Activated CD8-positive, alpha-beta T cell treated with anti-CD3 and anti-CD28 coated beads for 36 hours (primary cell): Measurements from ENCODE around the gene SAP25. TPM values are rescaled to one million over a fixed set of nuclear protein-coding genes. Genes with fewer than 3 reads are reported as not detected.

Source experiments
- ATAC-seq: fragments of 200-7000 bp; cut with Tn5 transposase; one replicate; pipeline ENCODE4 v1.10.0; 2021; ENCODE audit warnings: mild to moderate bottlenecking, moderate library complexity
- CTCF ChIA-PET: fragments of 350-600 bp; sonication (Branson Sonifier 250); formaldehyde crosslinking; loops from one replicate; lab custom pipeline; 2021; ENCODE audit warnings: antibody characterized with exemption; lab: Charles Lee
- POLR2A ChIA-PET: fragments of 350-600 bp; sonication (Branson Sonifier 250); formaldehyde crosslinking; loops from one replicate; lab custom pipeline; 2021; ENCODE audit warnings: antibody characterized with exemption; lab: Charles Lee
- DNase-seq: peaks from one replicate; pipeline ENCODE4 v3.0.0-alpha.2; 2020
- H3K27ac Mint-ChIP-seq: one replicate; pipeline ENCODE4 v1.8.0; 2021; ENCODE audit warnings: mild to moderate bottlenecking, mixed read lengths
- H3K27me3 Mint-ChIP-seq: one replicate; pipeline ENCODE4 v1.8.0; 2021; ENCODE audit warnings: mixed read lengths
- H3K36me3 Mint-ChIP-seq: one replicate; pipeline ENCODE4 v1.8.0; 2021; ENCODE audit warnings: low read depth, mixed read lengths
- H3K4me1 Mint-ChIP-seq: one replicate; pipeline ENCODE4 v1.8.0; 2021; ENCODE audit warnings: low read depth, mixed read lengths
- H3K4me3 Mint-ChIP-seq: one replicate; pipeline ENCODE4 v1.8.0; 2021; ENCODE audit warnings: mild to moderate bottlenecking, moderate library complexity, mixed read lengths
- H3K9me3 Mint-ChIP-seq: one replicate; pipeline ENCODE4 v1.8.0; 2021; ENCODE audit warnings: mixed read lengths
- CTCF ChIP-seq: fragments of 200-600 bp; IDR thresholded peaks from one replicate; pipeline ENCODE4 v1.8.0; 2022; ENCODE audit warnings: antibody characterized with exemption, mild to moderate bottlenecking
- intact Hi-C: fragments of 100-400 bp; cut with micrococcal nuclease; formaldehyde crosslinking; loops from one replicate; pipeline ENCODE4 v1.10.0; 2022
- total RNA-seq, 2 experiments: library from RNA; stranded (reverse); gene quantifications; one replicate each; pipeline ENCODE4 v1.2.3, GENCODE V29; 2021

Gene SAP25
- total RNA-seq, 2 experiments from 2014 or later, result 9.9 to 12.8 TPM

GRCh38 chr7:100577103-100577502, 3.4 kb upstream of the SAP25 start:
- H3K27me3 Mint-ChIP-seq, result no peaks in the 10 kb centered on the region
- TF ChIP-seq CTCF, result no peak
- H3K4me3 Mint-ChIP-seq, result no peak overlapping the region
- intact Hi-C loops, result no loop called here
- ChIA-PET CTCF (interaction anchor here (0.7 to 1.3 kb wide), 2 partner anchors 17 to 129 kb away, joined by 3 to 5 read pairs; partner anchors contain the start of gene POP7), POLR2A (interaction anchor here (1.3 to 1.8 kb wide), 2 partner anchors 8 to 13 kb away, joined by 3 to 4 read pairs; no protein-coding TSS in a partner anchor)
- ATAC-seq, result no peak
- no peak overlapping the region for H3K27ac Mint-ChIP-seq
- H3K36me3 Mint-ChIP-seq, result peaks cover 8% of the 10 kb centered on the region
- peaks cover 4% of the 10 kb centered on the region for H3K4me1 Mint-ChIP-seq
- DNase-seq, result no peak
- no peaks in the 10 kb centered on the region for H3K9me3 Mint-ChIP-seq

- TF ChIP-seq CTCF, result no peak
- ChIA-PET CTCF (no interaction called here), POLR2A (interaction anchor here (1.3 to 1.8 kb wide), 2 partner anchors 8 to 12 kb away, joined by 3 to 4 read pairs; no protein-coding TSS in a partner anchor)
- Mint-ChIP-seq H3K4me3 (no peak overlapping the region), H3K27ac (no peak overlapping the region), H3K9me3 (no peaks in the 10 kb centered on the region), H3K4me1 (peaks cover 10% of the 10 kb centered on the region), H3K36me3 (peaks cover 10% of the 10 kb centered on the region), H3K27me3 (no peaks in the 10 kb centered on the region)
- DNase-seq (no peak), ATAC-seq (no peak)
- intact Hi-C loops, result no loop called here
Measured at GRCh38 chr7:100576384-100576993, 2.8 kb upstream of the SAP25 start.

- H3K9me3 Mint-ChIP-seq, result no peaks in the 10 kb centered on the region
- DNase-seq, result no peak
- peaks cover 16% of the 10 kb centered on the region for H3K4me1 Mint-ChIP-seq
- H3K4me3 Mint-ChIP-seq, result no peak overlapping the region
- CTCF ChIA-PET, result no interaction called here
- ATAC-seq, result no peak
- POLR2A ChIA-PET, result interaction anchor here (1.3 to 1.8 kb wide), 2 partner anchors 9 to 12 kb away, joined by 3 to 4 read pairs; no protein-coding TSS in a partner anchor
- H3K27me3 Mint-ChIP-seq, result no peaks in the 10 kb centered on the region
- intact Hi-C loops, result no loop called here
- no peak for TF ChIP-seq CTCF
- peaks cover 10% of the 10 kb centered on the region for H3K36me3 Mint-ChIP-seq
- H3K27ac Mint-ChIP-seq, result no peak overlapping the region
Measured at GRCh38 chr7:100575746-100576383, 2.2 kb upstream of the SAP25 start.

- no peaks in the 10 kb centered on the region for H3K27me3 Mint-ChIP-seq
- ChIA-PET POLR2A (no interaction called here), CTCF (no interaction called here)
- peaks cover 18% of the 10 kb centered on the region for H3K4me1 Mint-ChIP-seq
- intact Hi-C loops, result no loop called here
- no peak overlapping the region for H3K4me3 Mint-ChIP-seq
- no peak for ATAC-seq
- H3K36me3 Mint-ChIP-seq, result peaks cover 10% of the 10 kb centered on the region
- no peak for DNase-seq
- no peak for TF ChIP-seq CTCF
- no peak overlapping the region for H3K27ac Mint-ChIP-seq
- H3K9me3 Mint-ChIP-seq, result no peaks in the 10 kb centered on the region
Measured at GRCh38 chr7:100575206-100575631, 1.5 kb upstream of the SAP25 start.
